ENCODE measurements around the gene MRNIP. TPM values are rescaled to one million over a fixed set of nuclear protein-coding genes. Genes with fewer than 3 reads are reported as not detected.

Gene MRNIP
- total RNA-seq, 1 experiment from 2014 or later: 31.1 TPM

GRCh38 chr5:179841621-179842020 is 17.0 kb downstream of the MRNIP start:
- no peak overlapping the region for H2BK120ac ChIP-seq (ENCODE audit: low read depth, low read length, poor library complexity, severe bottlenecking)
- no peak overlapping the region for H2AK5ac ChIP-seq (ENCODE audit: insufficient read length, low read length)
- Mint-ChIP-seq H3K9me3 (peaks cover 19 to 23% of the 10 kb centered on the region in 2 experiments), H3K27me3 (ENCODE audit: low read depth) (no peaks in the 10 kb centered on the region; the same call in 1 of the 2 replicates), H3K36me3 (ENCODE audit: insufficient read depth in 1 of 3, low read depth in 3 of 3) (peaks cover 45 to 68% (median 67%) of the 10 kb centered on the region in 3 experiments), H3K27ac (no peak overlapping the region), H3K4me3 (no peak overlapping the region), H3K4me1 (no peaks in the 10 kb centered on the region)
- no peak overlapping the region for H4K5ac ChIP-seq (ENCODE audit: insufficient read length, low read depth, low read length)
- no CpG with 5 or more reads among the region's 9 CpGs for WGBS (ENCODE audit: extremely low coverage, insufficient read length, low lambda C conversion rate)
- no peak overlapping the region for H3K4me2 ChIP-seq (ENCODE audit: insufficient read depth, insufficient read length, low read length)
- H2BK20ac ChIP-seq (ENCODE audit: low read depth, low read length, poor library complexity, severe bottlenecking): no peak overlapping the region
- no peaks in the 10 kb centered on the region for H3K23me2 ChIP-seq (ENCODE audit: insufficient read length, low read depth, low read length, poor library complexity, severe bottlenecking)
- no peak overlapping the region for H4K8ac ChIP-seq (replicated peaks; ENCODE audit: insufficient read length, low read depth, low read length)
- no peaks in the 10 kb centered on the region for H3K4me1 ChIP-seq (ENCODE audit: insufficient read depth, low read length)
- no peak overlapping the region for H4K91ac ChIP-seq (ENCODE audit: insufficient read length, low read depth, low read length)
- H3K27me3 ChIP-seq (ENCODE audit: insufficient read depth, low read length): no peaks in the 10 kb centered on the region
- no peak overlapping the region for H3K18ac ChIP-seq (ENCODE audit: insufficient read length, low read depth, low read length)
- no peak overlapping the region for H2BK12ac ChIP-seq (ENCODE audit: insufficient read length, low read depth, low read length)
- H2AFZ ChIP-seq (ENCODE audit: low read length): no peak overlapping the region
- H3K23ac ChIP-seq (ENCODE audit: insufficient read length, low read depth, low read length): no peak overlapping the region
- H2BK5ac ChIP-seq (ENCODE audit: insufficient read length, low read length): no peak overlapping the region
- no peaks in the 10 kb centered on the region for H4K20me1 ChIP-seq (ENCODE audit: control insufficient read depth, insufficient read depth, insufficient read length)
- no peak overlapping the region for H2BK15ac ChIP-seq (ENCODE audit: low read depth, low read length)
- H3K4ac ChIP-seq (ENCODE audit: low read depth, low read length): no peak overlapping the region
- no peaks in the 10 kb centered on the region for H3K79me1 ChIP-seq (ENCODE audit: insufficient read depth, low read depth, low read length, poor library complexity, severe bottlenecking)
- H3K56ac ChIP-seq (ENCODE audit: insufficient read length, low read depth, low read length): no peak overlapping the region
- TF ChIP-seq CTCF (conservative IDR thresholded peaks at IDR 0.05): no peak
- no peak overlapping the region; the same call in 1 of the 2 replicates for H3K14ac ChIP-seq (ENCODE audit: insufficient read depth, low read length)
- H3T11ph ChIP-seq (ENCODE audit: low read length): no peak overlapping the region
- H3K27ac ChIP-seq (ENCODE audit: insufficient read length, low read depth, low read length): no peak overlapping the region
- DNase-seq: no peak
- H3K9me3 ChIP-seq (ENCODE audit: control insufficient read depth, low read depth, low read length): no peaks in the 10 kb centered on the region
- H3K79me2 ChIP-seq (ENCODE audit: insufficient read depth, low read length): no peaks in the 10 kb centered on the region
- no peak overlapping the region for H3K9ac ChIP-seq (ENCODE audit: extremely low read depth, insufficient read length, low read length)

Data from H9 (cell line).